ENCODE data around the gene ZNF862. TPM values are rescaled to one million over a fixed set of nuclear protein-coding genes. Genes with fewer than 3 reads are reported as not detected.

Gene ZNF862
- total RNA-seq, 2 experiments from 2014 or later, result 21.5 to 24.9 TPM

DNA sequence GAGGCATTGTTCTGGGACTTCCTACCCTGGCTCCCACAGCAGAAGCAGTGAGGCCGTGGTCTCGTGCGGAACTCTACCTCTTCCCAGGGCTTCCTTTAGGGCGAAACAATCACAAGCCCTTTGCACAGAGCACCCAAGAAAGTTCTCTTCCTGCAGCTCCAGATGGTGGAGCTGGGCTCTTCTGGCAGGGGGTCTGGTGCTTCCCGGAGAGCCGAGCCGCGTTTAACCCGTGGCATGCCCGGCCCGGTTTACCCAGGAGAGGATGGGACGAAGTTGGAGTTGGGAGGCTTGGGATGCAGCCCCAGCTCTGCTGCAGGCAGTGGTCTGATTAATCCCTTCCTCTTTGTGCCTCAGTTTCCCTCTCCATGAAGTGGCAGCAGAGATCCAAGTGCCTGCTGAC, 26.6 kb downstream of the ZNF862 start:
- H3K36me3 Mint-ChIP-seq (ENCODE audit: low read depth), result peaks cover 58% of the 10 kb centered on the region
- no peaks in the 10 kb centered on the region for H3K9me3 Mint-ChIP-seq (ENCODE audit: insufficient read depth)
- ATAC-seq (no peak), DNase-seq (no peak)
- no peaks in the 10 kb centered on the region for H3K27me3 Mint-ChIP-seq (ENCODE audit: low read depth)
- H3K4me3 Mint-ChIP-seq, result no peak overlapping the region
- H3K27ac Mint-ChIP-seq, result peak overlapping the region; percentile 98
- ChIA-PET POLR2A (interaction anchor here (0.9 to 1.5 kb wide), 4 partner anchors 8 to 26 kb away, joined by 3 to 11 read pairs (median 4); partner anchors contain the start of gene ZNF862), CTCF (interaction anchor here (1.2 to 2.0 kb wide), 4 partner anchors 9 to 26 kb away, joined by 3 to 9 read pairs (median 8); partner anchors contain the start of gene ZNF862)
- peaks cover 98% of the 10 kb centered on the region for H3K4me1 Mint-ChIP-seq (ENCODE audit: low read depth)

DNA sequence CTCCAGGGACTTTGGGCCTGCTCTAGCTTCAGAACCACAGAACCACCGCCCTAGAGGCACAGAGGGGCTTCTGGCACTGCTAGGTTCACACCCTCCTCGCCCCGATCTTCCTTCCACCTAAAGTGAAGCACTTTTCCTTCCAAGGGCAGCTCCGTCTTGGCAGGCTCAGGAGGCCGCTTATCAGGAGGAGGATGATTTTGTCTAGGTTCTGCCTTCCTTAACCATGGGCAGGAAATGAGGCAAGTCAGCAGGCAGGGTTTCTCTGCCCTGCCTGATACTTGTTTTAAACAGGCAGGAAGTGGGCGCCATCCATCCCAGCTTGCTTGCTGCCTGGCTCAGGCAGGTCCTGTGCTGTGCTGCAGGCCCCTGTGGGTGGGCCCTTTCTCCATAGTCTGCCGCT, 27.3 kb downstream of the ZNF862 start:
- CTCF ChIA-PET, result interaction anchor here (1.2 to 2.0 kb wide), 4 partner anchors 9 to 27 kb away, joined by 3 to 9 read pairs (median 8); partner anchors contain the start of gene ZNF862
- DNase-seq (peak; percentile 85), ATAC-seq (peak; percentile 74)
- Mint-ChIP-seq H3K9me3 (ENCODE audit: insufficient read depth) (no peaks in the 10 kb centered on the region), H3K36me3 (ENCODE audit: low read depth) (peaks cover 54% of the 10 kb centered on the region), H3K27me3 (ENCODE audit: low read depth) (no peaks in the 10 kb centered on the region), H3K4me1 (ENCODE audit: low read depth) (peaks cover 98% of the 10 kb centered on the region), H3K4me3 (peak overlapping the region; percentile 41), H3K27ac (peak overlapping the region; percentile 98)
- POLR2A ChIA-PET, result interaction anchor here (0.9 to 1.5 kb wide), 4 partner anchors 9 to 27 kb away, joined by 3 to 11 read pairs (median 4); partner anchors contain the start of gene ZNF862

DNA sequence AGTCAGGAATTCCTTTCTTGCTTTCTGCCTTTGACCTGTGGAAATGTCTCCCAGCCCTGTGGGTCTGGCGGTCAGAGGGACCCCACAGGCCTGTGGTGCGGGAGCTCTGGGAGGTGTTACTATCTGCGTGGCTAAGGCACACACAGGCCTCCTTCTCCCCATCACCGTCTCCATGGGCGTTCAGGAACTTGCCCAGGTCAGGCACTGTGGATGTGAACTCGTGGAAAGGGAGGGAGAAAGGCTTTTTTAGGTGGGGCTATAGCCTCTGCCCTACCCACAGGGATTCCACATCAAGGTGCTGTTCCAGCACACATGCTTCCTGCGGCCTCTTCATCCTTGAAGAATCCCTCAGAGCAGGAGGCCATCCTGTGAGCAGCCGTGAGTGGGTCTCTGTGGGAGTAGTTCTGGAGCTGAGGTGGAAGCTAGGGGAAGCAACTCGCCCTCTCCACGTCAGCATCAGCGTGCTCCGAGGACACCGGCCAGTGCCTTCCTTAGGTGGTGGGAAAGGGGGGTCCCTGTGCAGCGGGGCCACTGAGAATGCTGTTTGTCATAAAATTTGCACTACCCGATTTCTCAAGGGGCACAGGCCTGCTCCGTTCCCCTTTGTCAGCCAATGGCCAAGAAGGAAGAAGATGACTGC, 28.1 kb downstream of the ZNF862 start:
- ChIA-PET POLR2A (no interaction called here), CTCF (interaction anchor here (1.2 to 2.0 kb wide), 3 partner anchors 10 to 27 kb away, joined by 3 to 9 read pairs (median 9); partner anchors contain the start of gene ZNF862)
- peak overlapping the region; percentile 41 for H3K4me3 Mint-ChIP-seq
- peak overlapping the region; percentile 98 for H3K27ac Mint-ChIP-seq
- no peaks in the 10 kb centered on the region for H3K27me3 Mint-ChIP-seq (ENCODE audit: low read depth)
- H3K36me3 Mint-ChIP-seq (ENCODE audit: low read depth), result peaks cover 53% of the 10 kb centered on the region
- ATAC-seq (no peak), DNase-seq (no peak)
- H3K9me3 Mint-ChIP-seq (ENCODE audit: insufficient read depth), result no peaks in the 10 kb centered on the region
- peaks cover 98% of the 10 kb centered on the region for H3K4me1 Mint-ChIP-seq (ENCODE audit: low read depth)

GRCh38 chr7:149866779-149867447, 28.7 kb downstream of the ZNF862 start:
- Mint-ChIP-seq H3K4me3 (peak overlapping the region; percentile 20), H3K27me3 (ENCODE audit: low read depth) (no peaks in the 10 kb centered on the region), H3K27ac (peak overlapping the region; percentile 98), H3K4me1 (ENCODE audit: low read depth) (peaks cover 98% of the 10 kb centered on the region), H3K36me3 (ENCODE audit: low read depth) (peaks cover 46% of the 10 kb centered on the region), H3K9me3 (ENCODE audit: insufficient read depth) (no peaks in the 10 kb centered on the region)
- ChIA-PET CTCF (interaction anchor here (1.0 to 1.2 kb wide), 2 partner anchors 12 to 16 kb away, joined by 3 to 7 read pairs; no protein-coding TSS in a partner anchor), POLR2A (interaction anchor here (1.1 to 6.2 kb wide), 2 partner anchors 17 to 28 kb away, joined by 4 to 35 read pairs; partner anchors contain the start of gene ZNF862)
- DNase-seq (no peak), ATAC-seq (no peak)

GRCh38 chr7:149867762-149868622, 29.8 kb downstream of the ZNF862 start:
- ChIA-PET POLR2A (interaction anchor here (1.1 to 6.2 kb wide), 2 partner anchors 18 to 29 kb away, joined by 4 to 35 read pairs; partner anchors contain the start of gene ZNF862), CTCF (interaction anchor here (1.0 to 1.2 kb wide), 2 partner anchors 13 to 15 kb away, joined by 3 to 7 read pairs; no protein-coding TSS in a partner anchor)
- DNase-seq, result no peak
- H3K36me3 Mint-ChIP-seq (ENCODE audit: low read depth), result peaks cover 36% of the 10 kb centered on the region
- no peaks in the 10 kb centered on the region for H3K9me3 Mint-ChIP-seq (ENCODE audit: insufficient read depth)
- no peaks in the 10 kb centered on the region for H3K27me3 Mint-ChIP-seq (ENCODE audit: low read depth)
- H3K27ac Mint-ChIP-seq, result peak overlapping the region; percentile 98
- ATAC-seq, result no peak
- H3K4me3 Mint-ChIP-seq, result peak overlapping the region; percentile 25
- H3K4me1 Mint-ChIP-seq (ENCODE audit: low read depth), result peaks cover 97% of the 10 kb centered on the region

- Mint-ChIP-seq H3K4me1 (ENCODE audit: low read depth) (peaks cover 90% of the 10 kb centered on the region), H3K27ac (peak overlapping the region; percentile 98), H3K4me3 (peak overlapping the region; percentile 25), H3K27me3 (ENCODE audit: low read depth) (no peaks in the 10 kb centered on the region), H3K36me3 (ENCODE audit: low read depth) (peaks cover 34% of the 10 kb centered on the region), H3K9me3 (ENCODE audit: insufficient read depth) (no peaks in the 10 kb centered on the region)
- no peak for DNase-seq
- POLR2A ChIA-PET, result interaction anchor here (6.2 kb wide), 1 partner anchor 30 kb away, joined by 35 read pairs; the partner anchor contains the start of gene ZNF862
- no peak for ATAC-seq
- CTCF ChIA-PET, result interaction anchor here (1.4 to 2.1 kb wide), 3 partner anchors 7 to 30 kb away, joined by 5 to 14 read pairs (median 10); partner anchors contain the start of gene ZNF862
These were observed 30.6 kb downstream of the ZNF862 start for GRCh38 chr7:149868623-149869290.

- peak overlapping the region; percentile 61 for H3K4me3 Mint-ChIP-seq
- no peaks in the 10 kb centered on the region for H3K27me3 Mint-ChIP-seq (ENCODE audit: low read depth)
These were observed 31.1 kb downstream of the ZNF862 start for GRCh38 chr7:149869291-149869650.

DNA sequence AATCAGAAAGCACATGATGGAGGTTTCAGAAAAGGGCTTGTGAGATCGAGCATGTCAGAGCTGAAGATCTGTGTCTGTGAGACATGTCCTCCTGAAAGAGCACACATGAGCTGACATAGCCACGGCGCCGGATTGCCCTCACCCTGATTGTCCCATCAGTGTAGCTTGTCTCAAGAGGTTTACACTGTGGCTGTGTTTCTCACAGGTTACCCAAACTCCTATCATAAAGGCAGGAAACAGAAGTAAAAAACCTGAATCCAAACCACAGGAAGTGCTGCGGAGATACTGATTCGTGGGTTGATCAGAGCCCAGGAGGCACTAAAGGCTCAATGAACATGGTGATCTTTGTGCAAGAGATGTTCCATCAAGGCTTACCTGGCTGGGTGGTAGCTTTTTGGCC, 31.7 kb downstream of the ZNF862 start:
- H3K27ac Mint-ChIP-seq, result peak overlapping the region; percentile 98
- H3K4me3 Mint-ChIP-seq, result peak overlapping the region; percentile 61
- ChIA-PET POLR2A (interaction anchor here (6.2 kb wide), 1 partner anchor 31 kb away, joined by 35 read pairs; the partner anchor contains the start of gene ZNF862), CTCF (interaction anchor here (0.6 to 2.1 kb wide), 8 partner anchors 8 to 128 kb away, joined by 3 to 14 read pairs (median 3); partner anchors contain the start of gene ZNF862)
- peaks cover 85% of the 10 kb centered on the region for H3K4me1 Mint-ChIP-seq (ENCODE audit: low read depth)
- H3K27me3 Mint-ChIP-seq (ENCODE audit: low read depth), result no peaks in the 10 kb centered on the region
- DNase-seq (peak; percentile 80), ATAC-seq (peak; percentile 19)
- H3K36me3 Mint-ChIP-seq (ENCODE audit: low read depth), result peaks cover 32% of the 10 kb centered on the region
- H3K9me3 Mint-ChIP-seq (ENCODE audit: insufficient read depth), result no peaks in the 10 kb centered on the region

More at GRCh38 chr7:149869291-149869650, 31.1 kb downstream of the ZNF862 start:
- CTCF ChIA-PET, result interaction anchor here (1.0 to 2.1 kb wide), 6 partner anchors 8 to 127 kb away, joined by 3 to 14 read pairs (median 4); partner anchors contain the start of gene ZNF862
- Mint-ChIP-seq H3K9me3 (ENCODE audit: insufficient read depth) (no peaks in the 10 kb centered on the region), H3K4me1 (ENCODE audit: low read depth) (peaks cover 85% of the 10 kb centered on the region), H3K36me3 (ENCODE audit: low read depth) (peaks cover 35% of the 10 kb centered on the region), H3K27ac (peak overlapping the region; percentile 98)
- no peak for ATAC-seq
- DNase-seq, result no peak
- POLR2A ChIA-PET, result interaction anchor here (6.2 kb wide), 1 partner anchor 30 kb away, joined by 35 read pairs; the partner anchor contains the start of gene ZNF862

DNA sequence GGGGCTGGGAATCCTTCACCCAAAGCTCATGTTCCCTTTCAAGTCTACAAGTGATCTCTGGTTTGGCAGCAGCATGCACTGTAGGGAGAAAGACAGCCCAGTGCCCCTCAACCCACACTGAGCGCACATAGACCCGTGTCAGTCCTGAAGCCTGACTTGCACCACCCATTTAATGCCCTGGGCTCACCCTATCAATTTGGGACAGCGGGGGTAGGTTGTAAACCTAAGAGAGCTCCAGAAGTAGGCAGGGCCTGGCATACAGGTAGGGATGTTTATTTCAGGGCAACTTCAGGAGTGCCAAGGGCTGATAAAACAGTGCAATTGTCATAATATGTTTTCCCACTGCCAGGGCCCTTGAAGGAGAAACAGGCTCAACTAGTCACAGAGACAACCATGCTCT, 32.1 kb downstream of the ZNF862 start:
- POLR2A ChIA-PET, result interaction anchor here (6.2 kb wide), 1 partner anchor 31 kb away, joined by 35 read pairs; the partner anchor contains the start of gene ZNF862

More for the DNA sequence above, 32.1 kb downstream of the ZNF862 start:
- Mint-ChIP-seq H3K36me3 (ENCODE audit: low read depth) (peaks cover 30% of the 10 kb centered on the region), H3K27me3 (ENCODE audit: low read depth) (no peaks in the 10 kb centered on the region), H3K27ac (peak overlapping the region; percentile 98), H3K4me3 (peak overlapping the region; percentile 61), H3K4me1 (ENCODE audit: low read depth) (peaks cover 85% of the 10 kb centered on the region), H3K9me3 (ENCODE audit: insufficient read depth) (no peaks in the 10 kb centered on the region)
- DNase-seq (no peak), ATAC-seq (peak; percentile 5)
- CTCF ChIA-PET, result interaction anchor here (0.6 to 2.1 kb wide), 8 partner anchors 9 to 128 kb away, joined by 3 to 14 read pairs (median 3); partner anchors contain the start of gene ZNF862

All from activated CD8-positive, alpha-beta T cell treated with anti-CD3 and anti-CD28 coated beads, Interleukin-2, amount 10 ng/mL, durations not matched to agents 7 days and 5 days (primary cell).